GM13976 (cell line): ENCODE measurements around the gene GYG1.

Experiments used
- DNase-seq: peaks from one replicate; pipeline ENCODE4 v3.0.0; 2012; ENCODE audit warnings: low spot score
- CTCF ChIP-seq: IDR thresholded peaks from 2 replicates; pipeline ENCODE4 v1.5.1; 2012; ENCODE audit warnings: borderline replicate concordance, mild to moderate bottlenecking; ENCODE audit not compliant: insufficient read depth; ENCODE audit errors: extremely low read depth, missing control alignments, control extremely low read depth
- in situ Hi-C: fragments of 300-500 bp; cut with MboI; formaldehyde crosslinking; loops from one replicate; pipeline ENCODE4 v1.12.0; 2022; ENCODE audit warnings: low sequenced_read_pairs, mixed read lengths, inconsistent platforms; ENCODE audit not compliant: unreplicated experiment

GYG1 gene

GRCh38 chr3:148997623-148998022, 6.3 kb downstream of the GYG1 start:
- TF ChIP-seq CTCF, result no peak
- DNase-seq, result no peak
- in situ Hi-C loops, result no loop called here

GRCh38 chr3:148998297-148998696, 7.0 kb downstream of the GYG1 start:
- no peak for DNase-seq
- in situ Hi-C loops, result no loop called here
- no peak for TF ChIP-seq CTCF

GRCh38 chr3:148998715-148999423, 7.5 kb downstream of the GYG1 start:
- TF ChIP-seq CTCF, result no peak
- DNase-seq, result no peak
- in situ Hi-C loops, result no loop called here

- TF ChIP-seq CTCF, result no peak
- no peak for DNase-seq
- in situ Hi-C loops, result no loop called here
These were observed 8.5 kb downstream of the GYG1 start for GRCh38 chr3:148999806-149000205.

- no peak for TF ChIP-seq CTCF
- in situ Hi-C loops, result no loop called here
- DNase-seq, result no peak
These were observed 8.9 kb downstream of the GYG1 start for GRCh38 chr3:149000206-149000745.

GRCh38 chr3:149001727-149002126, 10.4 kb downstream of the GYG1 start:
- in situ Hi-C loops, result no loop called here
- TF ChIP-seq CTCF, result no peak
- no peak for DNase-seq
